H1 (cell line): ENCODE measurements around the gene SUGP2. TPM values are rescaled to one million over a fixed set of nuclear protein-coding genes. Genes with fewer than 3 reads are reported as not detected.

Experiments
- CTCF ChIA-PET: fragments of 300-600 bp; sonication (Branson Sonifier 250); formaldehyde crosslinking; loops from one replicate; lab custom pipeline; 2021; ENCODE audit not compliant: partially characterized antibody; lab: Charles Lee
- POLR2A ChIA-PET: fragments of 300-600 bp; sonication (Branson Sonifier 250); formaldehyde crosslinking; loops from one replicate; lab custom pipeline; 2021; ENCODE audit warnings: inconsistent platforms; ENCODE audit not compliant: partially characterized antibody; lab: Charles Lee
- DNase-seq, 2 experiments: peaks; one replicate each; pipeline versions ENCODE4 v3.0.0 to v3.0.0-alpha.2; 2010 to 2022; ENCODE audit warnings: low spot score in 2 of 2, low read depth in 1 of 2, mixed read lengths in 1 of 2
- FAIRE-seq: peaks from 2 replicates; lab custom pipeline; 2011; peaks lifted over from hg19 to GRCh38; lab: Jason Lieb, UNC
- H2AFZ ChIP-seq: 2 replicates; pipeline ENCODE4 v1.8.1; 2012; ENCODE audit warnings: low read length, inconsistent platforms
- H2AK5ac ChIP-seq: 2 replicates; pipeline ENCODE4 v1.6.1; 2013; ENCODE audit warnings: low read depth, low read length
- H2BK120ac ChIP-seq: replicated peaks from 2 replicates; pipeline ENCODE3; 2013; ENCODE audit warnings: low read depth, low read length, inconsistent platforms
- H2BK12ac ChIP-seq: 2 replicates; pipeline ENCODE4 v1.6.1; 2013; ENCODE audit warnings: low read depth, low read length
- H2BK15ac ChIP-seq: 2 replicates; pipeline ENCODE4 v1.6.1; 2013; ENCODE audit warnings: low read length
- H2BK20ac ChIP-seq: 2 replicates; pipeline ENCODE4 v1.6.1; 2013; ENCODE audit warnings: low read length
- H2BK5ac ChIP-seq: 2 replicates; pipeline ENCODE4 v1.6.1; 2013; ENCODE audit warnings: low read depth, low read length
- H3K14ac ChIP-seq: 2 replicates; pipeline ENCODE4 v1.6.1; 2013; ENCODE audit warnings: inconsistent platforms; ENCODE audit not compliant: insufficient read length
- H3K18ac ChIP-seq: 2 replicates; pipeline ENCODE4 v1.6.1; 2013; ENCODE audit warnings: low read length; ENCODE audit errors: extremely low read depth
- H3K23ac ChIP-seq: 2 replicates; pipeline ENCODE4 v1.6.1; 2013; ENCODE audit warnings: inconsistent platforms; ENCODE audit not compliant: insufficient read length
- H3K23me2 ChIP-seq: 2 replicates; pipeline ENCODE4 v1.6.1; 2013; ENCODE audit warnings: low read depth, low read length
- H3K27ac ChIP-seq: 2 replicates; pipeline ENCODE4 v1.6.1; 2011; ENCODE audit warnings: low read depth, low read length, inconsistent platforms
- H3K27me3 ChIP-seq, 4 experiments: replicated peaks in 1 of 4; 1 replicate in 1 of 4; 2 replicates in 3 of 4; pipeline versions ENCODE4 v1.6.1 to v1.8.1; 2011 to 2013; ENCODE audit warnings: low read length in 3 of 4, mild to moderate bottlenecking in 3 of 4, inconsistent platforms in 2 of 4, mixed read lengths in 2 of 4, moderate library complexity in 1 of 4; ENCODE audit not compliant: control insufficient read depth in 3 of 4, insufficient read depth in 3 of 4; ENCODE audit errors: extremely low read depth in 1 of 4
- H3K36me3 ChIP-seq, 4 experiments: 2 replicates each; pipeline versions ENCODE4 v1.6.1 to v1.8.1; 2011 to 2013; ENCODE audit warnings: mild to moderate bottlenecking in 4 of 4, low read length in 3 of 4, moderate library complexity in 2 of 4, control low read depth in 1 of 4, inconsistent platforms in 1 of 4; ENCODE audit not compliant: insufficient read depth in 4 of 4, control insufficient read depth in 2 of 4
- H3K4ac ChIP-seq: replicated peaks from 2 replicates; pipeline ENCODE3; 2013; ENCODE audit warnings: low read length, low read depth, mixed read lengths, inconsistent platforms; ENCODE audit not compliant: insufficient read length
- H3K4me1 ChIP-seq, 4 experiments: replicated peaks in 1 of 4; 1 replicate in 1 of 4; 2 replicates in 3 of 4; pipeline versions ENCODE4 v1.6.1 to v1.8.1; 2011 to 2013; ENCODE audit warnings: low read length in 3 of 4, inconsistent platforms in 2 of 4, mixed read lengths in 1 of 4; ENCODE audit not compliant: insufficient read depth in 4 of 4, control insufficient read depth in 3 of 4
- H3K4me2 ChIP-seq, 2 experiments: 2 replicates each; pipeline versions ENCODE4 v1.6.1 to v1.8.1; 2011 to 2013; ENCODE audit warnings: low read depth in 2 of 2, low read length in 2 of 2, control low read depth in 1 of 2, inconsistent platforms in 1 of 2, mild to moderate bottlenecking in 1 of 2; ENCODE audit not compliant: insufficient read depth in 1 of 2
- H3K4me3 ChIP-seq, 4 experiments: fragments of 200-600, 300-600 bp in 1 of 4; sonication (generic), shearing (Covaris generic), sonication (Bioruptor Twin) in 1 of 4; 2 replicates each; pipeline versions ENCODE4 v1.5.1 to v1.8.1; 2011 to 2016; ENCODE audit warnings: low read length in 4 of 4, low read depth in 3 of 4, control low read depth in 2 of 4, inconsistent platforms in 2 of 4, mild to moderate bottlenecking in 2 of 4, mixed read lengths in 1 of 4, moderate library complexity in 1 of 4; ENCODE audit not compliant: insufficient read depth in 2 of 4; ENCODE audit errors: extremely low read depth in 1 of 4
- H3K56ac ChIP-seq: replicated peaks from 2 replicates; pipeline ENCODE3; 2013; ENCODE audit warnings: low read depth, mild to moderate bottlenecking, mixed read lengths, low read length, inconsistent platforms; ENCODE audit not compliant: insufficient read length
- H3K79me1 ChIP-seq: 2 replicates; pipeline ENCODE4 v1.6.1; 2013; ENCODE audit warnings: low read depth, low read length, control low read depth
- H3K79me2 ChIP-seq, 2 experiments: 2 replicates each; pipeline versions ENCODE4 v1.6.1 to v1.8.1; 2012 to 2013; ENCODE audit warnings: low read length in 2 of 2, mild to moderate bottlenecking in 2 of 2, inconsistent platforms in 1 of 2; ENCODE audit not compliant: insufficient read depth in 2 of 2, control insufficient read depth in 1 of 2
- H3K9ac ChIP-seq, 4 experiments: replicated peaks in 1 of 4; 1 replicate in 1 of 4; 2 replicates in 3 of 4; pipeline versions ENCODE4 v1.6.1 to v1.8.1; 2011 to 2013; ENCODE audit warnings: low read depth in 3 of 4, low read length in 3 of 4, control low read depth in 2 of 4, mild to moderate bottlenecking in 2 of 4, moderate library complexity in 2 of 4, inconsistent platforms in 1 of 4; ENCODE audit errors: extremely low read depth in 1 of 4
- H3K9me3 ChIP-seq, 2 experiments: 2 replicates each; pipeline versions ENCODE4 v1.6.1 to v1.8.1; 2012 to 2013; ENCODE audit warnings: mild to moderate bottlenecking in 2 of 2, moderate library complexity in 2 of 2, control low read depth in 1 of 2, inconsistent platforms in 1 of 2, low read depth in 1 of 2, low read length in 1 of 2, mixed read lengths in 1 of 2; ENCODE audit not compliant: insufficient read depth in 2 of 2
- H4K20me1 ChIP-seq, 2 experiments: replicated peaks in 1 of 2; 2 replicates each; pipeline versions ENCODE3 to v1.8.1; 2011 to 2013; ENCODE audit warnings: inconsistent platforms in 2 of 2, low read length in 2 of 2, mild to moderate bottlenecking in 1 of 2; ENCODE audit not compliant: insufficient read depth in 2 of 2, control insufficient read depth in 1 of 2
- H4K5ac ChIP-seq: 2 replicates; pipeline ENCODE4 v1.6.1; 2013; ENCODE audit warnings: low read length, low read depth, mixed read lengths, inconsistent platforms; ENCODE audit not compliant: insufficient read length
- H4K8ac ChIP-seq: 2 replicates; pipeline ENCODE4 v1.8.0; 2013; ENCODE audit warnings: mild to moderate bottlenecking, moderate library complexity, low read length, inconsistent platforms; ENCODE audit not compliant: insufficient read depth; ENCODE audit errors: extremely low read depth
- H4K91ac ChIP-seq: replicated peaks from 2 replicates; pipeline ENCODE3; 2013; ENCODE audit warnings: low read length, mixed read lengths, inconsistent platforms; ENCODE audit not compliant: insufficient read length
- BCL11A ChIP-seq, 2 experiments: IDR thresholded peaks; one replicate each; pipeline ENCODE4 v1.6.1; 2011; ENCODE audit warnings: low read depth in 2 of 2, low read length in 2 of 2, mild to moderate bottlenecking in 2 of 2
- GTF2F1 ChIP-seq: IDR thresholded peaks from 2 replicates; pipeline ENCODE4 v1.6.1; 2012; ENCODE audit warnings: low read depth, low read length, improper control_type of control experiment, borderline replicate concordance
- JUN ChIP-seq: IDR thresholded peaks from 2 replicates; pipeline ENCODE4 v1.6.1; 2011; ENCODE audit warnings: low read depth, mild to moderate bottlenecking, improper control_type of control experiment, low read length
- NRF1 ChIP-seq: IDR thresholded peaks from 2 replicates; pipeline ENCODE4 v1.6.1; 2011; ENCODE audit warnings: mild to moderate bottlenecking, low read depth, low read length, improper control_type of control experiment
- SP4 ChIP-seq: IDR thresholded peaks from 2 replicates; pipeline ENCODE4 v1.6.1; 2012; ENCODE audit warnings: low read length, inconsistent platforms
- SUZ12 ChIP-seq: fragments of 200-600 bp; sonication (generic); IDR thresholded peaks from 2 replicates; pipeline ENCODE4 v1.6.1; 2012; ENCODE audit warnings: mild to moderate bottlenecking, inconsistent platforms, low read length, moderate library complexity, mixed read lengths
- WGBS, 2 experiments: shearing (Covaris generic) in 1 of 2; methylation state at CpG; one replicate each; pipeline versions ENCODE4 v1.1.6 to v1.1.7; 2013 to 2015; ENCODE audit warnings: low lambda C conversion rate in 2 of 2, mixed read lengths in 2 of 2, inconsistent platforms in 1 of 2, low coverage in 1 of 2, missing lambda C conversion rate in 1 of 2; ENCODE audit not compliant: insufficient replicate concordance in 2 of 2, insufficient coverage in 1 of 2, insufficient read length in 1 of 2; ENCODE audit errors: extremely low coverage in 1 of 2, missing lambda C conversion rate in 1 of 2; 5-methylcytosine and 5-hydroxymethylcytosine counted together
- polyA plus RNA-seq, 7 experiments: library from polyadenylated mRNA; depleted of rRNA in 3 of 7; stranded (reverse) in 5 of 7; unstranded in 2 of 7; fragments of >200 nt in 5 of 7; fragments of 200-250 nt in 2 of 7; gene quantifications; 1 replicate in 5 of 7; 2 replicates in 1 of 7; 4 replicates in 1 of 7; pipeline versions ENCODE4 v1.2.1 to v1.2.3, GENCODE V29; 2011 to 2013; ENCODE audit warnings: missing spikeins in 2 of 7, mixed read lengths in 2 of 7
- total RNA-seq: library from RNA; stranded (reverse); fragmentation: NEBNext Ultra II Directional; extraction: Animal tissue kit (Norgen Biotek cat#: 25700); gene quantifications from 2 replicates; pipeline ENCODE4 v1.2.1, GENCODE V29; 2021
- TF ChIP-seq, protein P1 (sequence below): IDR thresholded peaks from 2 replicates; pipeline ENCODE4 v1.6.1; 2011; ENCODE audit warnings: low read depth, mild to moderate bottlenecking, low read length; ENCODE audit not compliant: insufficient read depth
- TF ChIP-seq, protein P2 (sequence below), 3 experiments: IDR thresholded peaks; 1 replicate in 2 of 3; 2 replicates in 1 of 3; pipeline versions ENCODE4 v1.5.1 to v1.6.1; 2011; ENCODE audit warnings: low read length in 3 of 3, mild to moderate bottlenecking in 3 of 3, inconsistent platforms in 2 of 3, low read depth in 1 of 3, moderate library complexity in 1 of 3; ENCODE audit not compliant: insufficient read depth in 1 of 3; ENCODE audit errors: control extremely low read depth in 1 of 3
- TF ChIP-seq, protein P3 (sequence below): IDR thresholded peaks from 2 replicates; pipeline ENCODE4 v1.6.1; 2012; ENCODE audit warnings: inconsistent platforms
- TF ChIP-seq, protein P4 (sequence below): IDR thresholded peaks from 2 replicates; pipeline ENCODE4 v1.6.1; 2012; ENCODE audit warnings: inconsistent platforms

Gene SUGP2
- total and polyA plus RNA-seq, 2 of the 8 experiments (the other 6 are each of a cell fraction or from before 2014, with no cell fraction given), result 57.7 to 114 TPM

DNA sequence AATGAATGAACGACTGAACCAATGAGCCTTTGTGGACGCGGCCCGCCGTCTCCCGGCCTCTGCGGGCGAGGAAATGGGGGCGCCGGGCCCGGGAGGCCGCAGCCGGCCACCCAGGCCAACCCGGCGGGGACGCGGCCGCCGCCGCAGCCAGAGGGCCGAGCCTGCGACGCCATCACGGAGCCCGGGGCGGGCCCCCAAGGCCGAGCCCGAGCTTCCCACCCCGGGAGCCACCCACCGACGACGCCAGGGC lies 216 bp downstream of the SUGP2 start:
- Histone ChIP-seq H2AK5ac (no peak overlapping the region), H2BK120ac (no peak overlapping the region), H3K23ac (no peak overlapping the region), H3K4me3 (peak overlapping the region; percentile 80 to 98 (median 86)), H3K4me2 (peak overlapping the region; percentile 82 to 85), H3K79me2 (peaks cover 7 to 59% of the 10 kb centered on the region in 2 experiments; a peak in 3 of 4 replicates), H3K4ac (peak overlapping the region; percentile 41), H3K79me1 (peaks cover 22% of the 10 kb centered on the region), H2BK20ac (no peak overlapping the region), H3K18ac (no peak overlapping the region), H2BK12ac (no peak overlapping the region), H3K23me2 (peaks cover 7% of the 10 kb centered on the region), H4K91ac (peak overlapping the region; percentile 66), H4K20me1 (peaks cover 13 to 15% of the 10 kb centered on the region in 2 experiments), H3K4me1 (peaks cover 0 to 3% (median 3%) of the 10 kb centered on the region in 4 experiments; a peak in 3 of 7 replicates), H2AFZ (no peak overlapping the region), H3K27ac (peak overlapping the region; percentile 66; the same call in 1 of the 2 replicates), H2BK5ac (peak overlapping the region; percentile 66; the same call in 1 of the 2 replicates), H2BK15ac (no peak overlapping the region), H3K9me3 (peaks cover 11% of the 10 kb centered on the region in 2 experiments), H3K14ac (no peak overlapping the region), H4K5ac (no peak overlapping the region), H3K36me3 (peaks cover 6 to 30% (median 22%) of the 10 kb centered on the region in 4 experiments), H4K8ac (peak overlapping the region; percentile 93; the same call in 1 of the 2 replicates), H3K56ac (peak overlapping the region; percentile 32), H3K27me3 (no peaks in the 10 kb centered on the region), H3K9ac (peak overlapping the region; percentile 70 to 82 (median 74))
- ChIA-PET CTCF (no interaction called here), POLR2A (interaction anchor here (1.0 kb wide), 1 partner anchor 38 kb away, joined by 4 read pairs; no protein-coding TSS in a partner anchor)
- FAIRE-seq (no peak), DNase-seq (no peak)
- 0% methylated on average over 14 of the region's 32 CpGs; no CpG with 5 or more reads in 1 of the 2 experiments for WGBS, 2 experiments
- TF ChIP-seq JUN (no peak), GTF2F1 (no peak), SP4 (no peak), SUZ12 (no peak), BCL11A (IDR thresholded peaks at IDR 0.05; ENCODE audit: low read depth in 2 of 2, low read length in 2 of 2) (no peak), NRF1 (no peak)
- TF ChIP-seq, protein P1, sequence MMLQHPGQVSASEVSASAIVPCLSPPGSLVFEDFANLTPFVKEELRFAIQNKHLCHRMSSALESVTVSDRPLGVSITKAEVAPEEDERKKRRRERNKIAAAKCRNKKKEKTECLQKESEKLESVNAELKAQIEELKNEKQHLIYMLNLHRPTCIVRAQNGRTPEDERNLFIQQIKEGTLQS, result no peak
- TF ChIP-seq, protein P2, sequence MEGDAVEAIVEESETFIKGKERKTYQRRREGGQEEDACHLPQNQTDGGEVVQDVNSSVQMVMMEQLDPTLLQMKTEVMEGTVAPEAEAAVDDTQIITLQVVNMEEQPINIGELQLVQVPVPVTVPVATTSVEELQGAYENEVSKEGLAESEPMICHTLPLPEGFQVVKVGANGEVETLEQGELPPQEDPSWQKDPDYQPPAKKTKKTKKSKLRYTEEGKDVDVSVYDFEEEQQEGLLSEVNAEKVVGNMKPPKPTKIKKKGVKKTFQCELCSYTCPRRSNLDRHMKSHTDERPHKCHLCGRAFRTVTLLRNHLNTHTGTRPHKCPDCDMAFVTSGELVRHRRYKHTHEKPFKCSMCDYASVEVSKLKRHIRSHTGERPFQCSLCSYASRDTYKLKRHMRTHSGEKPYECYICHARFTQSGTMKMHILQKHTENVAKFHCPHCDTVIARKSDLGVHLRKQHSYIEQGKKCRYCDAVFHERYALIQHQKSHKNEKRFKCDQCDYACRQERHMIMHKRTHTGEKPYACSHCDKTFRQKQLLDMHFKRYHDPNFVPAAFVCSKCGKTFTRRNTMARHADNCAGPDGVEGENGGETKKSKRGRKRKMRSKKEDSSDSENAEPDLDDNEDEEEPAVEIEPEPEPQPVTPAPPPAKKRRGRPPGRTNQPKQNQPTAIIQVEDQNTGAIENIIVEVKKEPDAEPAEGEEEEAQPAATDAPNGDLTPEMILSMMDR (IDR thresholded peaks at IDR 0.05; ENCODE audit: control extremely low read depth in 1 of 3, insufficient read depth in 1 of 3, low read depth in 1 of 3, low read length in 3 of 3), result no peak
- TF ChIP-seq, protein P3, sequence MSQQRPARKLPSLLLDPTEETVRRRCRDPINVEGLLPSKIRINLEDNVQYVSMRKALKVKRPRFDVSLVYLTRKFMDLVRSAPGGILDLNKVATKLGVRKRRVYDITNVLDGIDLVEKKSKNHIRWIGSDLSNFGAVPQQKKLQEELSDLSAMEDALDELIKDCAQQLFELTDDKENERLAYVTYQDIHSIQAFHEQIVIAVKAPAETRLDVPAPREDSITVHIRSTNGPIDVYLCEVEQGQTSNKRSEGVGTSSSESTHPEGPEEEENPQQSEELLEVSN, result no peak
- TF ChIP-seq, protein P4, sequence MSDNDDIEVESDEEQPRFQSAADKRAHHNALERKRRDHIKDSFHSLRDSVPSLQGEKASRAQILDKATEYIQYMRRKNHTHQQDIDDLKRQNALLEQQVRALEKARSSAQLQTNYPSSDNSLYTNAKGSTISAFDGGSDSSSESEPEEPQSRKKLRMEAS, result no peak
